Activated gamma-delta T cell treated with anti-CD3 and anti-CD28 coated beads, Interleukin-2, amount 50 U/mL, for 16 hours (primary cell): ENCODE results near the gene C3orf33.

Source experiments
- DNase-seq: peaks from one replicate; pipeline ENCODE4 v3.0.0-alpha.2; 2020; ENCODE audit warnings: low read depth

Gene C3orf33

DNA sequence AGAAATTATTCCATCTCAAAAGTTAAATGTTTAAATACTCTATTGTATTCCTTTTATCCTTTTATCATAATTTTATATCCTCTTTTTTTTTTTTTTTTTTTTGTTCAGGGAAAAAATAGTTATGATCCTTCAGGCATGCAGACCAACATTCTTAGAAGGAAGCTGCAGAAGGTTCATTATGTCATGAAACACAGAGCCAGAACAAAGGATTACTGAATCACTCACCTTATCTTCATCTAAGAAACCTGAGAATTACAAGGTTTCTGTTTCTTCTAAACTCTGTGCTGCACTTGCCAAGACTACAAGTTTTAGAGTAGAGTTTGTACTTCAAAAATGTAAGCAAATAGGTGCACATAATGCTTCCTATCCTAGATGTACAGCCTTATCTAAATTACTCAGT is 64.5 kb downstream of the C3orf33 start:
- DNase-seq, result no peak

DNA sequence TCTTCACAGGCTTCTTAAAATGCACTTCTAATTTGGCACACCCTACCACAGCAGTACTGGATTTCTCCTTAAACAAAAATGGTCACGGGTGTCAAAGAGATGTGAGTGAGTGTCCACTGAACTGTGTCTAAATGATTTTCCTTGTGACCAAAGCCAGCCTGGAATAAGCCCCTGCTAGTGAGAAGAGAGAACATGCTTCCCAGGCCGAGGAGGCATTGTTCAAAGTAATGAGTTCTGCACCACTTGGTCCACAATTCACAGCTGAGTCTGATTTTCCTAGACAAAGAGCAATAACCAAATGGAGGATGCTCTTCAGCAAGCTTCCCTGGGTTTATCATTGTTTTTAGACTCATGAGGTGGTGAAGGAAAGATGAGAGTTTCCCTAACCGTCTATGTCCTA is 65.0 kb downstream of the C3orf33 start:
- DNase-seq, result no peak

DNA sequence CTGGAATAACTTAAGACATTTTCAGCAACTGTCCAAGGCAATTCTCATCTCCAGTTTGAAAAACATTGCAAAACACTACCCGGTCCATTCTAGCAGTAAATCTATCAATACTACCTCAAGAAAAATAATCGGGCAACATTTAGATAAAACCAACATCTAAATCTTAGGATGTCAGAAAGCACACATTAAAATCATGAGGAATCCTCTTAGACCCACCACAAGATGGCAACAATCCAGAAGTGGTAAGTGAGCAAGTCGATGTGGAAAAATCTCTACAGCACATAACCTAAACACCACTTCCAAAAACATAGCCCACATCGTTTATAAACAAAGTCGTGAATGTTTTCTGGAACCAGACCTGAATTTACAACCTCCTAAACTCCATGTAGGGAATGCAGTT is 66.9 kb downstream of the C3orf33 start:
- DNase-seq, result no peak

- no peak for DNase-seq
Observed at GRCh38 chr3:155738580-155739076, 67.5 kb downstream of the C3orf33 start.

GRCh38 chr3:155737844-155738460 is 68.1 kb downstream of the C3orf33 start:
- DNase-seq, result no peak

- no peak for DNase-seq
Observed at GRCh38 chr3:155736381-155736780, 69.7 kb downstream of the C3orf33 start.

GRCh38 chr3:155730843-155731242 is 75.2 kb downstream of the C3orf33 start:
- no peak for DNase-seq

GRCh38 chr3:155727836-155728235 is 78.2 kb downstream of the C3orf33 start:
- DNase-seq, result no peak

DNA sequence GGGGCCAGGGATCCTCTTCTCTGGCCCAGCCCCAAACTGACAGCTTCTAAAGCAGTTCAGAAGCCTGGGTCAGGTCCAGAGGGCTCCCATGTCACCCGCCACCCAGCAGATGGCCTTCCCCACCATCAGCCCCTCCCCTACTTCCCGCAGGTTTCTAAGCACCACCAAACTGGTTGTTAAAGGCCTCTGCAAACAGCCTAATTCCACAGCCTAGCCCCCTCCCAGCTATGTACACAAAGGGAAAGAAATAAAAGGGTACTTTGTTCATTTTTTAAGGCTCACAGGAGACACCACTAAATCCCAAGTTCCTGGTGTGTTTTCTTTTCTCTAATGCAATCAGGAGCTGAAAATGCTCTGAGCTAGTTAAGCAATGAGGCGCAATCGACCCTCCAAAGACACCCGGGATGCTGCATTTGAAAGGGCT is 91.8 kb downstream of the C3orf33 start:
- DNase-seq, result no peak
